ENCODE measurements around the gene KCND3. TPM values are rescaled to one million over a fixed set of nuclear protein-coding genes. Genes with fewer than 3 reads are reported as not detected.

KCND3 gene
- total RNA-seq, 3 donors from 2014 or later (not counting 1 experiment from before 2014, with no cell fraction given), result 0.07 to 0.16 TPM; not detected in 1

GRCh38 chr1:111784273-111784901 is 205.1 kb downstream of the KCND3 start:
- intact Hi-C loops (cut with micrococcal nuclease), result no loop called here
- no peaks in the 10 kb centered on the region for H3K4me1 ChIP-seq (ENCODE audit: control insufficient read depth, insufficient read depth, low read length)
- Mint-ChIP-seq H3K4me3 (no peak overlapping the region), H3K27ac (no peak overlapping the region), H3K36me3 (no peaks in the 10 kb centered on the region), H3K27me3 (ENCODE audit: low read depth in 2 of 2) (peaks cover 10 to 21% of the 10 kb centered on the region in 2 donors), H3K4me1 (peaks cover 0 to 6% of the 10 kb centered on the region in 2 donors), H3K9me3 (no peaks in the 10 kb centered on the region)
- ATAC-seq (no peak), DNase-seq (no peak)
- TF ChIP-seq CTCF (IDR thresholded peaks at IDR 0.05), result no peak
- 90% methylated on average over 4 of the region's 4 CpGs for WGBS (ENCODE audit: insufficient coverage)
- H3K9me3 ChIP-seq (ENCODE audit: control insufficient read depth, insufficient read depth, low read length), result no peaks in the 10 kb centered on the region
- no peak overlapping the region for H3K27ac ChIP-seq (ENCODE audit: low read length)
- H3K36me3 ChIP-seq (ENCODE audit: control insufficient read depth, insufficient read depth, low read length), result no peaks in the 10 kb centered on the region
- H3K27me3 ChIP-seq (ENCODE audit: control insufficient read depth, insufficient read depth, low read length), result peaks cover 3% of the 10 kb centered on the region
- H3K4me3 ChIP-seq (ENCODE audit: low read length), result no peak overlapping the region

- no peaks in the 10 kb centered on the region for H3K36me3 Mint-ChIP-seq
- intact Hi-C loops (cut with micrococcal nuclease), result no loop called here
- H3K9me3 Mint-ChIP-seq, result no peaks in the 10 kb centered on the region
- H3K4me1 ChIP-seq (ENCODE audit: control insufficient read depth, insufficient read depth, low read length), result no peaks in the 10 kb centered on the region
- H3K4me3 ChIP-seq (ENCODE audit: low read length), result no peak overlapping the region
- H3K27me3 Mint-ChIP-seq (ENCODE audit: low read depth in 2 of 2), result peaks cover 0 to 20% of the 10 kb centered on the region in 2 donors
- ATAC-seq (no peak), DNase-seq (no peak)
- no peak overlapping the region for H3K27ac Mint-ChIP-seq
- H3K27me3 ChIP-seq (ENCODE audit: control insufficient read depth, insufficient read depth, low read length), result no peaks in the 10 kb centered on the region
- WGBS (ENCODE audit: insufficient coverage), result 100% methylated on average over 1 of the region's 2 CpGs
- no peaks in the 10 kb centered on the region for H3K4me1 Mint-ChIP-seq
- no peaks in the 10 kb centered on the region for H3K36me3 ChIP-seq (ENCODE audit: control insufficient read depth, insufficient read depth, low read length)
- no peak overlapping the region for H3K27ac ChIP-seq (ENCODE audit: low read length)
- no peaks in the 10 kb centered on the region for H3K9me3 ChIP-seq (ENCODE audit: control insufficient read depth, insufficient read depth, low read length)
- H3K4me3 Mint-ChIP-seq, result no peak overlapping the region
- TF ChIP-seq CTCF (IDR thresholded peaks at IDR 0.05), result no peak
Measured at GRCh38 chr1:111779546-111779945, 209.9 kb downstream of the KCND3 start.

GRCh38 chr1:111778541-111779051 is 210.9 kb downstream of the KCND3 start:
- intact Hi-C loops (cut with micrococcal nuclease), result no loop called here
- no peak overlapping the region for H3K4me3 ChIP-seq (ENCODE audit: low read length)
- no peaks in the 10 kb centered on the region for H3K4me1 ChIP-seq (ENCODE audit: control insufficient read depth, insufficient read depth, low read length)
- ATAC-seq (no peak), DNase-seq (no peak)
- H3K36me3 Mint-ChIP-seq, result no peaks in the 10 kb centered on the region
- no peaks in the 10 kb centered on the region for H3K9me3 Mint-ChIP-seq
- H3K27me3 ChIP-seq (ENCODE audit: control insufficient read depth, insufficient read depth, low read length), result no peaks in the 10 kb centered on the region
- no peak for TF ChIP-seq CTCF (IDR thresholded peaks at IDR 0.05)
- WGBS (ENCODE audit: insufficient coverage), result 84% methylated on average over 2 of the region's 2 CpGs
- H3K27ac ChIP-seq (ENCODE audit: low read length), result no peak overlapping the region
- H3K36me3 ChIP-seq (ENCODE audit: control insufficient read depth, insufficient read depth, low read length), result no peaks in the 10 kb centered on the region
- no peaks in the 10 kb centered on the region for H3K4me1 Mint-ChIP-seq
- H3K9me3 ChIP-seq (ENCODE audit: control insufficient read depth, insufficient read depth, low read length), result no peaks in the 10 kb centered on the region
- no peak overlapping the region for H3K4me3 Mint-ChIP-seq
- H3K27ac Mint-ChIP-seq, result no peak overlapping the region
- H3K27me3 Mint-ChIP-seq (ENCODE audit: low read depth in 2 of 2), result peaks cover 0 to 17% of the 10 kb centered on the region in 2 donors

DNA sequence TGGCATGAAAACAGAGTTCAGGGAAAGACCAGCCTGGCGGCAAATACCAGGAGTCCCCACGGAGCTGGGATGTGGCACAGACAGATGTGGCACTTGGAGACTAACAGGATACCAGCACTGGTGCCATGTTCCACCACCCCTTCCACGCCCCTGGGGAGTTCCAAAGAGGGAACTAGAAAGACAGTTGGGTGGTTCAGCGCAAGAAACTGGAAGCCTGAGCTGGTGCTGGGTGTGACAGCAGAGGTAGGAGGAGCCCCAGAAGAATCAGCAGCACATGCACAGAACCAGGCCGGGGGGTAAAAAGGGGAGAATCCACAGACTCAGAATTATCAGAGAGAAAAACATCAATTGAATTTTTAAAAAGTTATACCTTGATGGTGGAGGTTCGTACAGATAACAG is 211.4 kb downstream of the KCND3 start:
- Histone ChIP-seq H3K9me3 (ENCODE audit: control insufficient read depth, insufficient read depth, low read length) (no peaks in the 10 kb centered on the region), H3K27me3 (ENCODE audit: control insufficient read depth, insufficient read depth, low read length) (no peaks in the 10 kb centered on the region), H3K36me3 (ENCODE audit: control insufficient read depth, insufficient read depth, low read length) (no peaks in the 10 kb centered on the region), H3K27ac (ENCODE audit: low read length) (no peak overlapping the region), H3K4me3 (ENCODE audit: low read length) (no peak overlapping the region), H3K4me1 (ENCODE audit: control insufficient read depth, insufficient read depth, low read length) (no peaks in the 10 kb centered on the region)
- Mint-ChIP-seq H3K36me3 (no peaks in the 10 kb centered on the region), H3K4me1 (no peaks in the 10 kb centered on the region), H3K4me3 (no peak overlapping the region), H3K9me3 (no peaks in the 10 kb centered on the region), H3K27ac (no peak overlapping the region), H3K27me3 (ENCODE audit: low read depth in 2 of 2) (peaks cover 0 to 12% of the 10 kb centered on the region in 2 donors)
- no peak for ATAC-seq
- TF ChIP-seq CTCF (IDR thresholded peaks at IDR 0.05), result no peak
- no peak for DNase-seq
- intact Hi-C loops (cut with micrococcal nuclease), result no loop called here
- WGBS (ENCODE audit: insufficient coverage), result 92% methylated on average over 6 of the region's 6 CpGs

Data from natural killer cell (primary cell).